SK-N-MC (cell line): ENCODE data around the gene RNF187.

Experiments used
- EZH2 ChIP-seq: fragments of 200-600 bp; sonication (generic); IDR thresholded peaks from one replicate; pipeline ENCODE4 v1.6.1; 2017; ENCODE audit warnings: antibody characterized with exemption
- FOXP2 ChIP-seq: optimal IDR thresholded peaks from 2 replicates; pipeline ENCODE3; 2011; ENCODE audit warnings: mild to moderate bottlenecking, moderate library complexity; ENCODE audit not compliant: insufficient read depth; ENCODE audit errors: extremely low read length, control extremely low read depth
- POLR2AphosphoS5 ChIP-seq: IDR thresholded peaks from 2 replicates; pipeline ENCODE4 v1.6.1; 2012; ENCODE audit warnings: mild to moderate bottlenecking, low read depth, low read length, borderline replicate concordance

- no peak for TF ChIP-seq POLR2AphosphoS5
- peak; percentile 27 for TF ChIP-seq EZH2
- TF ChIP-seq FOXP2: no peak
Observed at GRCh38 chr1:228445843-228446650, 41.1 kb upstream of the RNF187 start.
